ENCODE results near the gene BCAS1. TPM values are rescaled to one million over a fixed set of nuclear protein-coding genes. Genes with fewer than 3 reads are reported as not detected.

The BCAS1 gene
- total RNA-seq, 2 donors from 2014 or later = not detected

DNA sequence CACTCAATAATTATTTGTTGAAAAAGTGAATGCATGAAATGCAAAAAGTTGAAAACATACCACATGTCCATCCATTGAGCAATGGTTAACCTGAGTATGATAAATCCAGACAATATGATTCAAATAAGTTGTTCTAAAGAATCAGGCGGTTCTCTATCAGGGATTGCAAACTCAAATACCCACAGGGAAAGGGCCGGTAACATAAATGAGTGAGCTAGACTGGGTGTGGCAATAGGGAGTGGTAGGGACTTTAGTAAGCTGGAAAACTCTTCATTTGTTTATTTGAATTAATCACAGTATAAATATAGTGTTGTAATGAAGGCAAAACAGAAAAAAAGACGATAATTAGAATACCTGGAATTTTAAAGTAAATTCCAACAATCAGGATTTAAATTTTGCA, 106.3 kb downstream of the BCAS1 start:
- Histone ChIP-seq H3K4me3 (ENCODE audit: low read length) (no peak overlapping the region), H3K36me3 (ENCODE audit: control insufficient read depth, insufficient read depth, low read length) (no peaks in the 10 kb centered on the region), H3K9ac (ENCODE audit: extremely low read depth, low read length, poor library complexity, severe bottlenecking) (no peak overlapping the region), H3K4me1 (ENCODE audit: control insufficient read depth, insufficient read depth, low read length) (no peaks in the 10 kb centered on the region), H3K27ac (ENCODE audit: low read depth, low read length) (no peak overlapping the region), H3K9me3 (ENCODE audit: control insufficient read depth, low read length) (no peaks in the 10 kb centered on the region), H3K27me3 (ENCODE audit: control insufficient read depth, insufficient read depth, low read length, poor library complexity, severe bottlenecking) (no peaks in the 10 kb centered on the region)
- WGBS, 2 experiments (ENCODE audit: insufficient coverage in 1 of 2, insufficient read length in 1 of 2) = 85 to 100% methylated on average over 2 to 3 of the region's 3 CpGs
- H3K4me3 Mint-ChIP-seq = no peak overlapping the region
- no peak for DNase-seq
- no peaks in the 10 kb centered on the region for H3K27me3 Mint-ChIP-seq (ENCODE audit: insufficient read depth)
- no peaks in the 10 kb centered on the region for H3K4me1 Mint-ChIP-seq
- H3K36me3 Mint-ChIP-seq (ENCODE audit: low read depth) = no peaks in the 10 kb centered on the region
- TF ChIP-seq, protein P1, sequence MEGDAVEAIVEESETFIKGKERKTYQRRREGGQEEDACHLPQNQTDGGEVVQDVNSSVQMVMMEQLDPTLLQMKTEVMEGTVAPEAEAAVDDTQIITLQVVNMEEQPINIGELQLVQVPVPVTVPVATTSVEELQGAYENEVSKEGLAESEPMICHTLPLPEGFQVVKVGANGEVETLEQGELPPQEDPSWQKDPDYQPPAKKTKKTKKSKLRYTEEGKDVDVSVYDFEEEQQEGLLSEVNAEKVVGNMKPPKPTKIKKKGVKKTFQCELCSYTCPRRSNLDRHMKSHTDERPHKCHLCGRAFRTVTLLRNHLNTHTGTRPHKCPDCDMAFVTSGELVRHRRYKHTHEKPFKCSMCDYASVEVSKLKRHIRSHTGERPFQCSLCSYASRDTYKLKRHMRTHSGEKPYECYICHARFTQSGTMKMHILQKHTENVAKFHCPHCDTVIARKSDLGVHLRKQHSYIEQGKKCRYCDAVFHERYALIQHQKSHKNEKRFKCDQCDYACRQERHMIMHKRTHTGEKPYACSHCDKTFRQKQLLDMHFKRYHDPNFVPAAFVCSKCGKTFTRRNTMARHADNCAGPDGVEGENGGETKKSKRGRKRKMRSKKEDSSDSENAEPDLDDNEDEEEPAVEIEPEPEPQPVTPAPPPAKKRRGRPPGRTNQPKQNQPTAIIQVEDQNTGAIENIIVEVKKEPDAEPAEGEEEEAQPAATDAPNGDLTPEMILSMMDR (conservative IDR thresholded peaks at IDR 0.05) = no peak
- no peaks in the 10 kb centered on the region for H3K9me3 Mint-ChIP-seq
- H3K27ac Mint-ChIP-seq = no peak overlapping the region

DNA sequence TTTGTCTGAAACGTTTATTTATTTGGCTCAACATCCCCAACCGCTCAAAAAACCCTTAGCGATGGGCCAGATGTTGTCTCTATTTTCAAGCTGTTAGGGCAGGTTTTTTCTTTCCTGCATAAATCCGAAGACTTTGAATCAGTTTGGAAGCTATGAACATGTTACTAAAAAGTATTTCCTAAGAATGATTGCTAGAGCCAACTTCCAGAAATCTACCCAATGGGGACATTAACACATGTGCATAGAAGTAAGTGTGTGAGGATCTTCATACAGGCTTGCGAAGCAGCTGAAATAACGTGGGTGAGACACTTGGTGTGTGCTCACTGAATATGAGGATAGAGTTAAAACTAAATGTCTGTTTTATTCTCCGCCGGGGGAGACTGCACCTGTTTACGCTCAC, 106.8 kb downstream of the BCAS1 start:
- no peaks in the 10 kb centered on the region for H3K27me3 ChIP-seq (ENCODE audit: control insufficient read depth, insufficient read depth, low read length, poor library complexity, severe bottlenecking)
- TF ChIP-seq, protein P1 (conservative IDR thresholded peaks at IDR 0.05) = no peak
- H3K27ac ChIP-seq (ENCODE audit: low read depth, low read length) = no peak overlapping the region
- WGBS, 2 experiments (ENCODE audit: insufficient coverage in 1 of 2, insufficient read length in 1 of 2) = 94 to 100% methylated on average over 8 to 9 of the region's 9 CpGs
- no peaks in the 10 kb centered on the region for H3K27me3 Mint-ChIP-seq (ENCODE audit: insufficient read depth)
- no peaks in the 10 kb centered on the region for H3K36me3 Mint-ChIP-seq (ENCODE audit: low read depth)
- no peak for DNase-seq
- no peak overlapping the region for H3K4me3 Mint-ChIP-seq
- no peak overlapping the region for H3K9ac ChIP-seq (ENCODE audit: extremely low read depth, low read length, poor library complexity, severe bottlenecking)
- H3K9me3 ChIP-seq (ENCODE audit: control insufficient read depth, low read length) = no peaks in the 10 kb centered on the region
- H3K9me3 Mint-ChIP-seq = no peaks in the 10 kb centered on the region
- no peaks in the 10 kb centered on the region for H3K4me1 ChIP-seq (ENCODE audit: control insufficient read depth, insufficient read depth, low read length)
- no peaks in the 10 kb centered on the region for H3K36me3 ChIP-seq (ENCODE audit: control insufficient read depth, insufficient read depth, low read length)
- H3K27ac Mint-ChIP-seq = no peak overlapping the region
- H3K4me1 Mint-ChIP-seq = no peaks in the 10 kb centered on the region
- H3K4me3 ChIP-seq (ENCODE audit: low read length) = no peak overlapping the region

DNA sequence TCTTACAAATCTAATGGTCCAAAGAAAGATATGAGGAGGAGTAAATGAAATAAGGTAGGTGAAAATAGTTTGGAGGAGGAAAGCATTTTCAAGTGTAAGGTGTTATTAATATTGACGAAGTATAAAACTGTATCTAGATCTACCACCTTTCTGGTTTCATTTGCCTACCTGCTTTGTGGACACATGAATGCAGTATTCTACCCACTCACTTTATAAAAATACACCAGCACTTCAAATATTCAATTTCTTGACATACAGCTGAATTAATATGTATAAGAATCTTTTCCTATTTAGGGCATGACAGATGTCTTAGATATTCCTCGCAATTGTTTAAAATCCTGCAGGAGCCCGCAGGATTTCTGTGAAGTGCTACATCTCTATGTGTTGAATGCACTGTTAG, 108.0 kb downstream of the BCAS1 start:
- Mint-ChIP-seq H3K27ac (no peak overlapping the region), H3K4me1 (no peaks in the 10 kb centered on the region), H3K27me3 (ENCODE audit: insufficient read depth) (no peaks in the 10 kb centered on the region), H3K4me3 (no peak overlapping the region), H3K9me3 (no peaks in the 10 kb centered on the region), H3K36me3 (ENCODE audit: low read depth) (no peaks in the 10 kb centered on the region)
- DNase-seq = no peak
- TF ChIP-seq, protein P1 (conservative IDR thresholded peaks at IDR 0.05) = no peak
- H3K27me3 ChIP-seq (ENCODE audit: control insufficient read depth, insufficient read depth, low read length, poor library complexity, severe bottlenecking) = no peaks in the 10 kb centered on the region
- 86% methylated on average over 3 of the region's 3 CpGs; no CpG with 5 or more reads in 1 of the 2 experiments for WGBS, 2 experiments (ENCODE audit: insufficient coverage in 1 of 2, insufficient read length in 1 of 2)
- no peaks in the 10 kb centered on the region for H3K9me3 ChIP-seq (ENCODE audit: control insufficient read depth, low read length)
- H3K9ac ChIP-seq (ENCODE audit: extremely low read depth, low read length, poor library complexity, severe bottlenecking) = no peak overlapping the region
- no peak overlapping the region for H3K27ac ChIP-seq (ENCODE audit: low read depth, low read length)
- H3K4me3 ChIP-seq (ENCODE audit: low read length) = no peak overlapping the region
- no peaks in the 10 kb centered on the region for H3K36me3 ChIP-seq (ENCODE audit: control insufficient read depth, insufficient read depth, low read length)
- H3K4me1 ChIP-seq (ENCODE audit: control insufficient read depth, insufficient read depth, low read length) = no peaks in the 10 kb centered on the region
